Measurements from ENCODE around the gene CUBN. TPM values are rescaled to one million over a fixed set of nuclear protein-coding genes. Genes with fewer than 3 reads are reported as not detected.

Gene CUBN
- total and polyA plus RNA-seq, 9 of the 15 experiments (the other 6 are each of a cell fraction or from before 2014, with no cell fraction given) = 0.04 to 0.33 (median 0.09) TPM

- no peak for FAIRE-seq
- TF ChIP-seq CHD2 (IDR thresholded peaks at IDR 0.05; ENCODE audit: low read depth, low read length) (no peak), TCFL5 (CRISPR knock-in tag; conservative IDR thresholded peaks at IDR 0.05) (no peak), DACH1 (IDR thresholded peaks at IDR 0.05; ENCODE audit: partially characterized antibody) (no peak), ZNF785 (CRISPR knock-in tag; IDR thresholded peaks at IDR 0.05) (no peak), ZKSCAN3 (CRISPR knock-in tag; IDR thresholded peaks at IDR 0.05) (no peak)
- TF ChIP-seq, protein P1, sequence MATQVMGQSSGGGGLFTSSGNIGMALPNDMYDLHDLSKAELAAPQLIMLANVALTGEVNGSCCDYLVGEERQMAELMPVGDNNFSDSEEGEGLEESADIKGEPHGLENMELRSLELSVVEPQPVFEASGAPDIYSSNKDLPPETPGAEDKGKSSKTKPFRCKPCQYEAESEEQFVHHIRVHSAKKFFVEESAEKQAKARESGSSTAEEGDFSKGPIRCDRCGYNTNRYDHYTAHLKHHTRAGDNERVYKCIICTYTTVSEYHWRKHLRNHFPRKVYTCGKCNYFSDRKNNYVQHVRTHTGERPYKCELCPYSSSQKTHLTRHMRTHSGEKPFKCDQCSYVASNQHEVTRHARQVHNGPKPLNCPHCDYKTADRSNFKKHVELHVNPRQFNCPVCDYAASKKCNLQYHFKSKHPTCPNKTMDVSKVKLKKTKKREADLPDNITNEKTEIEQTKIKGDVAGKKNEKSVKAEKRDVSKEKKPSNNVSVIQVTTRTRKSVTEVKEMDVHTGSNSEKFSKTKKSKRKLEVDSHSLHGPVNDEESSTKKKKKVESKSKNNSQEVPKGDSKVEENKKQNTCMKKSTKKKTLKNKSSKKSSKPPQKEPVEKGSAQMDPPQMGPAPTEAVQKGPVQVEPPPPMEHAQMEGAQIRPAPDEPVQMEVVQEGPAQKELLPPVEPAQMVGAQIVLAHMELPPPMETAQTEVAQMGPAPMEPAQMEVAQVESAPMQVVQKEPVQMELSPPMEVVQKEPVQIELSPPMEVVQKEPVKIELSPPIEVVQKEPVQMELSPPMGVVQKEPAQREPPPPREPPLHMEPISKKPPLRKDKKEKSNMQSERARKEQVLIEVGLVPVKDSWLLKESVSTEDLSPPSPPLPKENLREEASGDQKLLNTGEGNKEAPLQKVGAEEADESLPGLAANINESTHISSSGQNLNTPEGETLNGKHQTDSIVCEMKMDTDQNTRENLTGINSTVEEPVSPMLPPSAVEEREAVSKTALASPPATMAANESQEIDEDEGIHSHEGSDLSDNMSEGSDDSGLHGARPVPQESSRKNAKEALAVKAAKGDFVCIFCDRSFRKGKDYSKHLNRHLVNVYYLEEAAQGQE (IDR thresholded peaks at IDR 0.05; ENCODE audit: borderline replicate concordance) = peak; percentile 14; the same call in 1 of the 2 replicates
- TF ChIP-seq, protein P1 (CRISPR knock-in tag; IDR thresholded peaks at IDR 0.05; ENCODE audit: low read depth) = no peak
- no peak for DNase-seq (ENCODE audit: extremely low read depth in 1 of 4, low spot score in 3 of 4)
- no peak overlapping the region for H3K4me3 ChIP-seq
- no peak overlapping the region for H3K4me2 ChIP-seq (ENCODE audit: insufficient read depth, low read length)
- ChIA-PET CTCF (ENCODE audit: low intra/inter-chr PET ratio) (no interaction called here), POLR2A (no interaction called here)
- H4K20me1 ChIP-seq (replicated peaks; ENCODE audit: control insufficient read depth, insufficient read depth, low read length) = no peaks in the 10 kb centered on the region
- no peaks in the 10 kb centered on the region for H3K9me1 ChIP-seq (ENCODE audit: control insufficient read depth, insufficient read depth, low read length)
- H2AFZ ChIP-seq (ENCODE audit: low read depth, low read length) = no peak overlapping the region
- intact Hi-C loops (cut with micrococcal nuclease) = no loop called here
- peaks cover 7 to 12% of the 10 kb centered on the region in 2 experiments for H3K4me1 ChIP-seq (replicated peaks in 1 of 2; ENCODE audit: control insufficient read depth in 2 of 2, insufficient read depth in 2 of 2, low read length in 2 of 2)
- no peaks in the 10 kb centered on the region for H3K27me3 ChIP-seq (ENCODE audit: control insufficient read depth in 2 of 2, insufficient read depth in 2 of 2, low read length in 2 of 2)
- peaks cover 10% of the 10 kb centered on the region for H3K79me2 ChIP-seq (ENCODE audit: control insufficient read depth, insufficient read depth, low read length)
- H3K9me3 ChIP-seq (replicated peaks; ENCODE audit: control insufficient read depth, insufficient read depth, low read depth, low read length) = peaks cover 2% of the 10 kb centered on the region
- ATAC-seq = no peak
- no peak overlapping the region for H3K9ac ChIP-seq (ENCODE audit: insufficient read depth in 1 of 2, low read depth in 2 of 2, low read length in 2 of 2)
- in situ Hi-C loops (cut with MboI) = loop anchor here (25.0 kb wide), 1 partner anchor 933 kb away; no protein-coding TSS in a partner anchor
- 20% methylated on average over 1 of the region's 1 CpG for WGBS (ENCODE audit: insufficient coverage, low coverage, missing lambda C conversion rate)
- no peak overlapping the region for H3K27ac ChIP-seq (ENCODE audit: extremely low read depth, low read depth, low read length)
- BruUV-seq (replicated peaks) = no TSS peak
- H3K36me3 ChIP-seq (ENCODE audit: control insufficient read depth, insufficient read depth, low read length) = no peaks in the 10 kb centered on the region
These were observed 309.6 kb downstream of the CUBN start for GRCh38 chr10:16820018-16820417.

Data from K562 (cell line).